A673 (cell line): ENCODE data around the gene SUPT5H.

ENCODE experiments used
- CTCF ChIP-seq: fragments of 300-800, 200-600 bp; sonication (generic); conservative IDR thresholded peaks from 2 replicates; pipeline ENCODE4 v1.5.1; 2017; ENCODE audit warnings: low read depth, mild to moderate bottlenecking, antibody characterized with exemption, low read length, moderate library complexity, mixed read lengths
- EZH2 ChIP-seq: fragments of 200-600 bp; sonication (generic); IDR thresholded peaks from 2 replicates; pipeline ENCODE4 v1.6.1; 2017; ENCODE audit warnings: borderline replicate concordance, low read depth, mild to moderate bottlenecking, mixed read lengths, antibody characterized with exemption, low read length; ENCODE audit not compliant: poor library complexity, severe bottlenecking

DNA sequence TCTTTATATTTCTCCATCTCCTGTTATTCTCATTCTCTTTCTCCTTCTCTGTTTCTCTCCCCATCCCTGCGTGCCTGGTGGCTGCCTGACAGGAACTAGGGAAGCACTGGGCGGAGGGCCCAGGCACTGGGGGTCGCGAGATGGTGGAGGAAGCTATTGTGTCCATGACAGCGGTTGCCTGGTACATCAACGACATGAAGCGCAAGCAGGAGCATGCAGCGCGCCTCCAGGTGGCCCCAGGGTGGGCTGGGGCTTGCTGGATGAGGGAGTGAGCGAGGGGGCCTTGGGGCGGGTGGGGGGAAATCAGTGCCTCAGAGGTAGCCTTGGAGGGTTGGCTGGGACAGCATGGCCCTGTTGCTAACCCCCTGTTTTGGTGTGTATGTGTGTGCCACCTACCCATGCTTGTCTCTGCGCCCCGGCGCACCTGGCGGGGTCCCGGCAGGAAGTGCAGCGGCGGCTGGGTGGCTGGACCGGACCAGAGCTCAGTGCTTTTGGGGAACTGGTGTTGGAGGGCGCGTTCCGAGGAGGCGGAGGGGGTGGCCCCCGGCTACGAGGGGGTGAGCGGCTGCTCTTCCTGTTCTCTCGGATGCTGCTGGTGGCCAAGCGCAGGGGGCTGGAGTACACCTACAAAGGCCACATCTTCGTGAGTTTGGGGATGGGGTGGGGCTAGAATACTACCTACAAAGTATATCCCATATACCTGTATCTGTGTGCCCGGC, 27.8 kb upstream of the SUPT5H start:
- no peak for TF ChIP-seq CTCF
- TF ChIP-seq EZH2 = no peak
